GM18526 (cell line): Measurements from ENCODE around the gene UROS.

Experiments
- POLR2A ChIP-seq: IDR thresholded peaks from 3 replicates; pipeline ENCODE4 v1.6.1; 2011; ENCODE audit not compliant: insufficient read length; ENCODE audit errors: extremely low read depth

Gene UROS

GRCh38 chr10:125822878-125823662 lies at the start of gene UROS, which contains the start of gene BCCIP:
UROS (minus strand) TSS chr10:125823258; CDS start chr10:125816499, 6,759 bp downstream.
BCCIP (plus strand) TSS chr10:125823546; CDS start chr10:125823558, 12 bp downstream.
- peak; percentile 70 for TF ChIP-seq POLR2A

GRCh38 chr10:125871338-125871737 lies 48.3 kb upstream of the UROS start:
- no peak for TF ChIP-seq POLR2A

GRCh38 chr10:125868372-125868975 lies 45.4 kb upstream of the UROS start:
- no peak for TF ChIP-seq POLR2A

- no peak for TF ChIP-seq POLR2A
Measured at GRCh38 chr10:125866421-125867029, 43.5 kb upstream of the UROS start.

GRCh38 chr10:125865120-125865519 lies 42.1 kb upstream of the UROS start:
- TF ChIP-seq POLR2A: no peak

DNA sequence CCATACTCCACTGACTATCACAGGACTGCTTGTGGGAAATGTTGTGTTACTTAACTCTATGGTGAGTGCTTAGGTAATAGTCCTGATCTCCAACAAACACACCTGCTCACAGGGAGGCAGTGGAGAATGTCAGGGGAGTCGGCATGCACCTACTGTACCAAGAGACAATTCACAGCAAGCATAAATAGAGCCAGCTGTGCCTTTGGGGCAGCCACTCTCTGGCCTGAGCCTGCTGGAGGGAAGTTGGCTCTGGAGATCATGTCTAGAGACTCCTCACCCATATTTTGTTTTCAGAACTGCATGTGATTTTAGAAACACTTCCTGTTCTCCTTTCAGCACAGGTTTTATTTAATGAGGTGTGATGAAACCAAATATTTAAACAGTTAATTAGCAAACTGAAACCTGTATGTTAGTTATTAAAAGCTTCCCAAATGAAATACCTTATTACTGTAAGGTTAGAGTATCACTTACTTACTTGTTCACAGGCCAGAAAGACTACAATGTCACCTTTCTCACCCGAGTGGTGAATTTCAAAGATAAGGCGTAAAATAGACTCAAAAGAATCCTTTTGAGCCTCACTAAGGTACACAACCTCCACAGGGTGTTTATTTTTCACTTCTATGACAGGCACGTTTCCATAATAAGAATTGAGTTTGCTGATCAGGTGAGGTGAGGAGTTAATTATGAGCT lies 36.2 kb upstream of the UROS start:
- no peak for TF ChIP-seq POLR2A

- no peak for TF ChIP-seq POLR2A
Measured at GRCh38 chr10:125857185-125857760, 34.2 kb upstream of the UROS start.

- no peak for TF ChIP-seq POLR2A
Measured at GRCh38 chr10:125852487-125852886, 29.4 kb upstream of the UROS start.

DNA sequence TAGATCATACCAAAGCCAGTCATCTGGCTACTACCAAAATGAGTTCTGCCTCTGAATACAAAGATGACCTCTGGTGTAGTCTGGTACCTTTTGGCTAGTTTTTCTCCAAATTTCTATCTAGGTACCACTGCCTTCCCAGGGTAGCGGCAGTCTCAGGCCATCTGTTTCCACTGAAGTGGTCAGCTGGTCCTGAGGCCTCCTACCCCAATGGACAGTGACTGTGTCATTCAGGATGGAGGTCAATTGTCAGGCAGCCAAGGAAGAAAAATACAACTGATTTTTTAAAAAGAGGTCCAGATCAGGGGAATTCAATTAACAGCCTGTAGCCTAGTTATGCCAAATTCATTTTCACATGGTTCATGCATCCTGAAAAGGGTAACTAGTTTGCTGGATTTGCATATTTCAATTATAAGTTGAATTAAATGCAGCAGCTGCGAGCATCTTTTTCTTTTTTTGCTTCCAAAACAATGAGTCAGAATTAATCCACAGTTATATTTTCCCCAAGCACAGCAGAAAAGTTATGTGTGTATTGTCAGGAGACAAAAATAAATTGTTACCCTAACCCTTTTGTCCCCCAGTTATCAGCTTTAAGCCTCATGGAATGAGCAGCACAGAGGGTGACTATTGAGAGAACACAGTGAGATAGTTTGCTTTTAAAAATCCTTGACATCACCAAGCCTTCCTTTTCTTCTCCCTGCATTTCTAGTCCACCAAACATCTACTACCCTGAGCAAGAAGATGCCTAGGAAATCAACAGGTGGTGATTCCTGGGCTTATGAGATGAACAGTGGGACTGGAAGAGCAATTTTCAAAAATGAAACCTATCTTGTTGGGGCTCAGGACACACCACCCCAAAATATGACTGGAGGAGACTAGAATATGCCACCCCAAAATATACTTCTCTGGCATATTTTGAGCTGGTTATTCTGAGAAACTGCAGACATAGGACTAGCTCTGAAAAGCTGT lies 28.0 kb upstream of the UROS start:
- TF ChIP-seq POLR2A: no peak

GRCh38 chr10:125849448-125849847 lies 26.4 kb upstream of the UROS start:
- TF ChIP-seq POLR2A: no peak

DNA sequence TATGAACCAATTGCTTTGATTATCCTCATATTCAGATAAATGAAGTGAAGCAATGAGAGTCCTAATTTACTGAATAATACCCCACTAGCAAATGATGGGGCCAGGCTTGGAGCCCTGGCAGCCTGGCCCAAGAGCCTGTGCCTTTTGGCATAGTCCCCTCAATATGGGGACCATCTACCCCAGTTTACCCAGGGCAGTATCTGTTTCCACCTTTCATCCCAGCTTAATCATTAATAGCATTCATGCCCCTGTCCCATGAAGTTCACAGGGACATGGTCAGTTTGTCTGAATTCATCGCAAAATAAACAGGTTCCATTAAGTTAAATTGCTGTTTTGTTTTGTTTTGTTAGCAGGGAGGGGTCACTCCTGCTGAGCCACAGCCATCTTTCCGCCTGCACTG lies 25.8 kb upstream of the UROS start:
- no peak for TF ChIP-seq POLR2A

DNA sequence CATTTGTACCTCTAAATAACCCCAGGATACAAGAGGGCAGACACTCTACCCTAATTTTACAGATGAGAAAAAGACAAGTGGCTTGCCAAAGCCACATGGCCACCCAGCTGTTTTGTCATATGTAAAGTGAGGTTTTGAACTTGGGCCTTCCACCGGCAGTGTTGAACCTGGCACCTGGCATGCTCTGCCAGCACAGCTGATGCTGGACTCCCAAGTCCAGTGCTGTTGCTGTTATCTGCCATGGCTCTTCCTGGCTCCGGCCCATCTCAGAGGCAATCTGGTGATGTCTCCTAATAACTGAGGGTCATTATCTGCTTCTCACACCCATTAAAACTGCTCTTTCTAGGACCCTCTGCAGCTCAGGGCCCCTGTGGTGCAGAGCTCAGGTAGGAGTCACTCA lies 25.3 kb upstream of the UROS start:
- TF ChIP-seq POLR2A: no peak

DNA sequence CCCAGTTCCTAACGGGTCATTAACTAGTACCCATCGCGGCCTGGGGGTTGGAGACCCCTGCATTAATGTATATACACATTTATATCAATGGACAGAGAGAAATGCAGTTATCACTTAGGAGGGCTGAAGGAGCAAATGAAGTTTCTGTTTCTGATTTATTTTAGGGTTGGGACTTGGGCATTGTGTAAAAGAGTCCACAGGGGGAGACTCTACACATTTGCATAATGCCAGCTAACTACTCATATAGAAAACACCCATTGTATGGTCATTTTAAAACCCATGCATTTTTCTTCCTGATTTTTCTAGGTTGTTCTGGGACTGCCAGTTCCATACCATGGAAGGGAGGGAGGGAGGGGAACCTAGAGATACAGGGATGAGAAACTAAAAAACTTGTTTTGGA lies 23.8 kb upstream of the UROS start:
- no peak for TF ChIP-seq POLR2A

DNA sequence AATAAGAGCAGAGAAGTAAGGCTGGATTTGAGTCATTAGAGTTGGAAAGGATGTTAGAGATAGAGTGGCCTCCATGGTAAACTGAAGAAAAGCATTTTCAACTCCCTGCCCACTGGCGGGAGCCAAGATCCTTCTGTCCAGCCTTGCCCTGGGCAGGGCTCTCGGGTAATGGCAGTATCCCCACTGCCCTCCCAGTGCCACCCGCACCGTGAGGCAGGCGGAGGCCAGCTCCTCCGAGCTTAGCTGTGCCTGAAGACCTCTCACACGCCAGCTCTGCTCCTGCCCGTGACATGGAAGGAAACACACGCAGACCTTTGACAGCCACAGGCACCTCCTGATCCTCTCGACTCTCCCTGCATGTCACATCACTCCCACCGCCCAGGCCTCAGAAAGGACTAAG lies 22.6 kb upstream of the UROS start:
- TF ChIP-seq POLR2A: no peak
